CD4-positive, alpha-beta T cell treated with Interferon gamma for 1 hour (primary cell): Measurements from ENCODE around the gene KIAA1958.

Experiments
- DNase-seq: peaks from one replicate; pipeline ENCODE4 v3.0.0-alpha.2; 2020

The KIAA1958 gene

GRCh38 chr9:112486221-112487007 is at the start of gene KIAA1958:
Gene KIAA1958, plus strand, starts transcription at chr9:112486827. Its CDS starts 87,254 bp downstream, at chr9:112574081.
- peak; percentile 89 for DNase-seq

DNA sequence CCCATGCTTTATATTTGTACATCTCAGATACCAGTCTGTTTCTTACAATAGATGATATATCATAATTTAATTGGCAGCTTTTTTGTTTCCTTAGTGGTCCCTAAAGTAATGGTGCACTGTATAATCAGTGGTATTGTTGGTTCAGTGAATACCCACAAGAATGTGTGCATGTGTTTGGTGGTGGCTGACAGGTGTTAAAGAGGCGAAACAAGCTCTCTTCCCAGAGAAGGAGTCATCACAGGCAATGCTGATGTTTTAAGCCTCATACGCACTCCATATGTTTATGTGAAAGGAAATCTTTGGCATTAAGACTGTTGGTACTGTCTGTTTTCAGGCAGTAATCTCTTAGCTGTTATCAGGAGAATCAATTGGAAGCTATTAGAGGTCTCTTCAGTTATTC is 49.2 kb upstream of the KIAA1958 start:
- DNase-seq, result no peak

DNA sequence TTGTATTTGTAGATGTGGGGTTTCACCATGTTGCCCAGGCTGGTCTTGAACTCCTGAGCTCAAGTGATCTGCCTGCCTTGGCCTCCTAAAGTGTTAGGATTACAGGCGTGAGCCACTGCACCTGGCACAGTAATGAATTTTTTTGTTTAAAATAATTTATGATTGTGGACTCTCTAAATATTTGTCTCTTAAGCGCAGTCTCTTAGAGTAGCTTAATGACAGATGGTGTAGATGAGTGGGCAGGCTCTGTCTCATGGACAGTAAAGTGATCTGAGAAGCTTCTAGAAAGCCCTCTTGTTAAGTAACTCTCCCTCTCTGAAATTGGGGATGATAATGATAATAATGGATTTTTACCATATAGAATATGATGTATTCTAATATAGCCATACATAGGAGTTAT is 47.5 kb upstream of the KIAA1958 start:
- DNase-seq, result no peak

GRCh38 chr9:112439825-112440224 is 46.8 kb upstream of the KIAA1958 start:
- no peak for DNase-seq

- DNase-seq, result peak; percentile 7
These were observed 43.4 kb upstream of the KIAA1958 start for GRCh38 chr9:112443200-112443599.

GRCh38 chr9:112443636-112444035 is 43.0 kb upstream of the KIAA1958 start:
- no peak for DNase-seq

DNA sequence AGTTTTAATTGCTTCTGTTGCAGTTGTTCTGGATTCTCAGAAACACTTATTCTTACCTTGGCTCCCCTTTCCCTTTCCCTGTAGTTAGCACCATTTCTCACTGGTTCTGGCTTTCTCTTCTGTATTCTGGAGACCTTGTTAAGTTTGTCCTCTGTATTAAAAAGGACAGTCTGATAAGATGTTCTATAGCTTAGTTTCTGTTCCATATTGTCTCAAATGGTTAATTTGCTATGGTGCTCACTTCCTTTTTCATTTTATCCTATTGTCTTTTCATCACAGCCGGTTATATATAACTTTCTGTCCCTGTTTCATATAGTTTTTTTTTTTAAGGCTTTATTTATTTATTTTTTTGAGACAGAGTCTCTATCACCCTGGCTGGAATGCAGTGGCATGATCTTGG is 41.4 kb upstream of the KIAA1958 start:
- DNase-seq, result no peak

DNA sequence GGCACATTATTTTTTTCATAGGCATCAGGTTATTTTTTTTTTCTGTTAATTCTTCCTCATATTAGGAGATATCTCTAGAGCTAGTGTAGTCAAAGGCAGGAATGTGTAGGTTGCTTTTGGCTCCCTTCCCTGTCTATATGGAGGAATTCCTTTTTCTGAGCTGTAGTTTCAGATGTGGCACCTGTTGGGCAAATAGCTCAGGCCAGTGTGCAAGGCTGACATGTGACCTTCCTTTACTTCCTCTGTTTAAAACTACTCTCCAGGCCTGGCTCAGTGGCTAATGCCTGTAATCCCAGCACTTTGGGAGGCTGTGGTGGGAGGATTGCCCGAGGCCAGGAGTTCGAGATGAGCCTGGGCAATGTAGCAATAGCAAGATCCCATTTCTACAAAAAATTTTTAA is 40.5 kb upstream of the KIAA1958 start:
- no peak for DNase-seq

- no peak for DNase-seq
These were observed 40.1 kb upstream of the KIAA1958 start for GRCh38 chr9:112446526-112446925.

DNA sequence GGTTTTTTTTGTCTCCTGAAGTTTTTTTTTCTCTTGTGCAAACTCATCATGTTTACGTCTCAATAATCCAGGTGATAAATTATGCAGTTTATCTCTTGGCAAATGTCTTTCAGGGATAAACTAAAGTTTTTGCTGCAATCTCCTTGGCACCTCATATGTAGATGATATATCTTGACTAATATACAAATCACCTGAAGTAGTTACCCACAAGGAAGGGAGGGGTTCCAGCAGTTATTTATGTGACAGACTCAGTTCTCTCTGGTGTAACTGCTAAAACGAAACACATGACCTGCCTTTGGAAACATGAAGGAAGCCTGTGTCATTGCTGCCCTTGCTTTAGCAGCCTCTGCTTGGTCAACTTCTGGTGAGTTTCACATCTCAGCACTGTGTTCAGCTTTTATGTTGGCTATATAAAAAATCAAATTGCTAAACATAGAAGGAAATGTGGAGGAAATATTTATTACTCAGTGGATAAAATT is 39.3 kb upstream of the KIAA1958 start:
- DNase-seq, result no peak

- no peak for DNase-seq
These were observed 23.8 kb upstream of the KIAA1958 start for GRCh38 chr9:112462855-112463254.

DNA sequence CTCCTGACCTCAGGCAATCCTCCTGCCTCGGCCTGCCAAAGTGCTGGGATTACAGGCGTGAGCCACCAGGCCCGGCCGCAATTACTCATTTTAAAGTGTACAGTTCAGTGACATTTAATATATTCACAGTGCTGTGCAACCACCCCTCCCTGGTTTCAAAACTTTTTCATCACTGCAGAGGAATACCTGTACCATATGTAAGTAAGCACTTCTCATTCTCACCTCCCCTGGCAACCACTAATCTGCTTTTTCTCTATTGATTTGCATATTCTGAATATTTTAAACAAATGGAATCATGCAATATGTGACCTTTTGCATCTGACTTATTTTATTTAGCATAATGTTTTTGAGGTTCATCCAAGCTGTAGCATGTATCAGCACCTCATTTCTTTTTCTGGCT is 21.3 kb upstream of the KIAA1958 start:
- no peak for DNase-seq

DNA sequence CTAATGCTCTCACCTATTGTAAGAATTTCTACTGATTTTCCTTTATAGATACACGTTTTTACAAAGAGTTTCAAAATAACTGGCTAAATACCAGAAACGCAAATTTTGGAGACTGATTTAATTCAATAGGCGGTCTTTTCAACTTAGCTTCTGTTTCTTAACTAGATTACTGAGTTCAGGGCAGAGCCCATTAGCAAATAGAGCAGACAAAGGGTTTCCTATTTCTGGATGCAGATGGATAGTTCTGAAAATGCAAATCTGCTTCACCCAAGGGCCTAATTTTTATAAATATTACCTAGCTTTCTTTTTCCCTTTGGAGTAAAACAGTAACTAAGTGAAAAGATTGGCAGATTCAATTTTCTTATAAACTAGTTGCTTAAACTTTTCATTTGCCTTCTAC is 13.6 kb upstream of the KIAA1958 start:
- DNase-seq, result no peak

- DNase-seq, result no peak
These were observed 12.6 kb upstream of the KIAA1958 start for GRCh38 chr9:112473986-112474385.

DNA sequence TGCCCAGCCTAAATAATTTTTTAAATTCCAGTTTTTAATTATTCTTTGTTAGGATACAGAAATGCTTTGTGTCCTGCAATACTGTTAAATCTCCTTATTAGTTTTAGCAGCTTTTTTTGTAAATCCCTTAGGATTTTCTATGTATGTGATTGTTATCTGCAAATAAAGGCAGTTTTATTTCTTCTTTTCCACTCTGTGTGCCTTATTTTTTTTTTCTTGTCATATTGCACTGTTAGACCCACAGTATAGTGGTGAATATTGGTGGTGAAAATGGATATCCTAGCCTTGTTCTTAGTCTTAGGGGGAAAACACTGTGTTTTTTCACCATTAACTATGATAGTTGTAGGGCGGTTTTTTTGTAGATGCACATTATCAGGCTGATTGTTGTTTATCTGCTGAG is 11.3 kb upstream of the KIAA1958 start:
- DNase-seq, result no peak

- no peak for DNase-seq
These were observed 9.3 kb upstream of the KIAA1958 start for GRCh38 chr9:112477330-112477729.

- DNase-seq, result no peak
These were observed 7.4 kb upstream of the KIAA1958 start for GRCh38 chr9:112479221-112479620.

GRCh38 chr9:112484607-112485006 is 2.0 kb upstream of the KIAA1958 start:
- DNase-seq, result no peak

DNA sequence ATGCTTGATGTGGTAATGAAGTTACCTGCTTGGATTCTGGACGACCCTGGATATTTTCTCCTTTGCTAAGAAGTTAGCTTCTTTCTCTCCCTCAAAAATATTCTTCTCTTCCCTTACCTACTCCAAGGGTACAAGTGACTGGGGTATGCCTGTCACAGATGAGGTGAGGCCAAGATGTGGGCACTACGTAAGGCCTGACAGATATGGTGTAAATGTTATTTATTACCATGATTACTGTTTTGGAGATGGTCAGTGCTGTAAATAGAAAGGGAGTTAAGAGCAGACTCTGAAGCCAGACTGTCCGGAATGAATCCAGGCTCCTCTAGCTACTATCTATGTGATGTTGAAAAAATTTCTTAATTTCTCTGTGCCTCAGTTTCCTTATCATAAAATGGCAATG is 1.1 kb upstream of the KIAA1958 start:
- no peak for DNase-seq

- peak; percentile 59 for DNase-seq
These were observed 576 bp downstream of the KIAA1958 start for GRCh38 chr9:112487008-112487798.

GRCh38 chr9:112487799-112488340 is 1.2 kb downstream of the KIAA1958 start:
- DNase-seq, result no peak

DNA sequence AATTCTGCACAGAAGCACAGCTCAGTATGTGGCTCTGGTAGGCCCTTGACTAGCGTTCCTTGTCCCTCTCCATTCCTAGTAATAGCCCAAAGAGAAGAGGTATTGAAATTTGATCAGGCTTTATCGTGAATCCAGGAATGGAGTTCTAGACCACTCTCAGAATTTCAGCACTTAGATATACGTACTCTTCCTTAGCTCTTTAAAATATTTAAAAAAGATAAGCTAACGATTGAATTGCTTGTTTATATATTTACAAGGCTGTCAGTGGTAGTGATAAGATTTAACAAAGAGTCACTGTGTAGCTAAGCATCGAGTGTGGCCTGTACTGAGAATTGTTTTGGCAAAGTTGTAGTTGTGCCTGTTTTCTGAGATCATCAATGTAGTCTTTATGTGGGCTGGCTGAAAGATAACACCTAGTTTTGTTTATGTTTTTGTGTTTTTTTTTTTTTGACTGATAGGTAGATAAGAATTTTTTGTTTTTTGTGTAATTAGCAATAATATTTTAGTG is 2.5 kb downstream of the KIAA1958 start:
- DNase-seq, result no peak

DNA sequence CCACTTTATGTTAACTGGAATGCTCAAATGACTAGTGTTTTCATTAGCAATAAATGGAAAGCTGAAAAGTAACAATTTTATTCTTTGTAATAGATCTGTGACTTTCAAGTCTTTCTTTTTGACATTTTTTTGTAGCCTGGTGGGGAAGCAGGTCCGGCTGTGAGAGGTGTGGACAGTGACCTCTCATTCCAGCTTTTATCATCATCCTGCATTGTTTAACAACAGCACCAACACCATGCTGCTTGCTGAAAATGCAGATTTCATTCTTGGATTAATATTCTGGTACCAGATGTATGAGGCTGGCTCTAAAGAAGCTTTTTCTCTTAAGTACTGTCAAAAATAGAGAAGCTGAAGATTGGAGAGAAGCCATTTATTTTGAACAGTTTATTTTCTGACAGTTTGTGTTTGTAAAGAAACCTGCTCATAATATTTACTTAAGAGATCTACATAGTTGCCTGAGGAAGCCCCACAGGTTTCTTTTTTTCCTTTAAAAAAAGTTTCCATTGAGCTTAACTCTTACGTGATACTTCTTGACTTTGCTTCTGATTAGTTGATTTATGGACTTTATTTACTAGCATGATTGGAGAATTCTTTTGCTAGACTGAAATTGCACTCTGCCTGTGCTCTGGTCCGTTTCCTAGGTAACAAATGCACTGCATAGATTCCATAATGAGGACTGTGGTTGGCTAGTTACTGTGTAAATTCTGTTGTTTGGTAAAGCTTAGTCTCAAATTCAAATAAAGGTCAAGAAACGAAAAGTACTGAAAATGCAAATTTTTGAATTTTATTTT is 3.4 kb downstream of the KIAA1958 start:
- DNase-seq, result no peak
